K562 (cell line): Measurements from ENCODE around the gene PHF5A. TPM values are rescaled to one million over a fixed set of nuclear protein-coding genes. Genes with fewer than 3 reads are reported as not detected.

Experiments used
- CTCF ChIP-seq, 3 experiments: IDR thresholded peaks in 2 of 3; conservative IDR thresholded peaks in 1 of 3; 2 replicates each; pipeline ENCODE4 v1.5.1; 2011 to 2012; ENCODE audit warnings: low read length in 3 of 3, mild to moderate bottlenecking in 3 of 3, control low read depth in 2 of 3, improper control_type of control experiment in 1 of 3, inconsistent platforms in 1 of 3, low read depth in 1 of 3, mixed read lengths in 1 of 3, moderate library complexity in 1 of 3; ENCODE audit not compliant: insufficient read depth in 2 of 3
- POLR2G ChIP-seq: fragments of 200-400 bp; formaldehyde crosslinking; IDR thresholded peaks from 2 replicates; pipeline ENCODE4 v1.6.1; 2017; ENCODE audit warnings: low read depth, mild to moderate bottlenecking, antibody characterized with exemption, low read length, moderate library complexity
- REST ChIP-seq, 2 experiments: fragments of 450-650 bp; formaldehyde crosslinking in 1 of 2; IDR thresholded peaks; 2 replicates each; pipeline versions ENCODE4 v1.4.0 to v1.6.1; 2014 to 2020; ENCODE audit warnings: mild to moderate bottlenecking in 2 of 2, borderline replicate concordance in 1 of 2, low read depth in 1 of 2
- polyA plus RNA-seq, 8 experiments: library from polyadenylated mRNA; depleted of rRNA in 4 of 8; stranded (reverse) in 5 of 8; unstranded in 3 of 8; fragments of >200 nt; fragmentation: Nextera tagmentation in 2 of 8; fragmentation: Illumina TruSeq in 1 of 8; extraction: Ambion mirVana in 2 of 8; extraction: Trizol in 1 of 8; gene quantifications; 2 replicates each; pipeline versions ENCODE4 v1.2.1 to v1.2.3, GENCODE V29; 2011 to 2014; ENCODE audit warnings: inconsistent platforms in 1 of 8, missing spikeins in 1 of 8
- total RNA-seq, 7 experiments: library from RNA; depleted of rRNA in 6 of 7; stranded (reverse); fragments of >200 nt in 6 of 7; fragmentation: Illumina TruSeq in 2 of 7; extraction: Trizol in 2 of 7; gene quantifications; 2 replicates each; pipeline versions ENCODE4 v1.2.1 to v1.2.3, GENCODE V29; 2011 to 2021; ENCODE audit warnings: low replicate concordance in 1 of 7

The PHF5A gene
- total and polyA plus RNA-seq, 9 of the 15 experiments (the other 6 are each of a cell fraction or from before 2014, with no cell fraction given), result 14.2 to 144 (median 101) TPM

GRCh38 chr22:41517172-41518047 lies 48.9 kb upstream of the PHF5A start (continued):
- TF ChIP-seq REST (IDR thresholded peaks at IDR 0.05; ENCODE audit: borderline replicate concordance) (peak; percentile 45), REST (CRISPR knock-in tag; IDR thresholded peaks at IDR 0.05; ENCODE audit: low read depth) (no peak), CTCF (IDR thresholded peaks at IDR 0.05 in 2 of 3, conservative IDR thresholded peaks at IDR 0.05 in 1 of 3; ENCODE audit: insufficient read depth in 2 of 3, low read depth in 1 of 3, low read length in 3 of 3) (peak; percentile 72 to 80 (median 74)), POLR2G (peak; percentile 49; the same call in 1 of the 2 replicates)
- TF ChIP-seq, all 486 proteins: peak for 9
